ENCODE data around the gene KRTCAP2.

DNA sequence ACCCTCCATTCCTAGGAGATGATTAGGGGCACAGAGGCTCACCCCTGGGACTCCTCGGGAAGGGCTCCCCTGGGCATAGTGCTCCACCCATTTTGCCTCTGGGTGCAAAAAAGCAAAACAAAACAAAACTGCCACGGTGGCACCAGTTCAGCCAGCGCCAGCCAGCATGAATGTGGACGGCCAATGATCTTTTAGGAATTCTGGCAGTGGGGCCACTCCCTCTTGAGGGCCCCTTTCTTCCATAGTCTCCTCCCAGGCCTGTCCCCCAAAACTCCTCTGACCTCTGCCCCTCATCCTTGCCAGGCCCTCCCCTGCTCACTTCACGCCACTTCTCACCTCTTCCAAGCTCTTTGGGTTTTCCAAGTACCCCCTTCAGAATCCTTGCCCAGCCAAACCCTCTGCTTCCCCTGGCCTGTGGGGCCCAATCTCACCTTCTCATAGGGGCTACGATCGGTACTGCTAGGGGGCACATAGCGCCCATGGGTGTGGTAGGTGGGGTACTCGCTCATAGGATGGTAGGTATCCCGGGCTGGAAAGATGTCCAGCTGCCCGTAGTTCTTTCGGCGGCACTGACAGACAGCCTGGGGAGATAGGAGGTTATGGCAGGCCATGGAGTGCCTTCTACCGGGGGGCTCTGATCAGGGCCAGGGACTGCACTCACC is 13.8 kb upstream of the KRTCAP2 start:
- TF ChIP-seq, protein P1, sequence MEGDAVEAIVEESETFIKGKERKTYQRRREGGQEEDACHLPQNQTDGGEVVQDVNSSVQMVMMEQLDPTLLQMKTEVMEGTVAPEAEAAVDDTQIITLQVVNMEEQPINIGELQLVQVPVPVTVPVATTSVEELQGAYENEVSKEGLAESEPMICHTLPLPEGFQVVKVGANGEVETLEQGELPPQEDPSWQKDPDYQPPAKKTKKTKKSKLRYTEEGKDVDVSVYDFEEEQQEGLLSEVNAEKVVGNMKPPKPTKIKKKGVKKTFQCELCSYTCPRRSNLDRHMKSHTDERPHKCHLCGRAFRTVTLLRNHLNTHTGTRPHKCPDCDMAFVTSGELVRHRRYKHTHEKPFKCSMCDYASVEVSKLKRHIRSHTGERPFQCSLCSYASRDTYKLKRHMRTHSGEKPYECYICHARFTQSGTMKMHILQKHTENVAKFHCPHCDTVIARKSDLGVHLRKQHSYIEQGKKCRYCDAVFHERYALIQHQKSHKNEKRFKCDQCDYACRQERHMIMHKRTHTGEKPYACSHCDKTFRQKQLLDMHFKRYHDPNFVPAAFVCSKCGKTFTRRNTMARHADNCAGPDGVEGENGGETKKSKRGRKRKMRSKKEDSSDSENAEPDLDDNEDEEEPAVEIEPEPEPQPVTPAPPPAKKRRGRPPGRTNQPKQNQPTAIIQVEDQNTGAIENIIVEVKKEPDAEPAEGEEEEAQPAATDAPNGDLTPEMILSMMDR (IDR thresholded peaks at IDR 0.05) = no peak
- no peak for TF ChIP-seq POLR2A (IDR thresholded peaks at IDR 0.05)

Data from lower leg skin (tissue), 3 donors.